HEK293 (cell line): ENCODE measurements around the gene CEP70.

Experiments used
- CTCF ChIP-seq: fragments of 450-650 bp; formaldehyde crosslinking; IDR thresholded peaks from 2 replicates; pipeline ENCODE4 v1.5.1; 2016; ENCODE audit warnings: missing biosample characterization, missing genetic modification characterization
- HOXD13 ChIP-seq: sonication (generic); formaldehyde crosslinking; IDR thresholded peaks from 2 replicates; pipeline ENCODE4 v1.8.0; 2022; ENCODE audit warnings: missing genetic modification reagents, borderline replicate concordance
- TCF7L2 ChIP-seq: IDR thresholded peaks from 2 replicates; pipeline ENCODE4 v1.6.1; 2011; ENCODE audit warnings: low read depth, mild to moderate bottlenecking, inconsistent platforms, low read length, moderate library complexity, borderline replicate concordance
- ZBTB10 ChIP-seq: fragments of 450-650 bp; formaldehyde crosslinking; IDR thresholded peaks from 2 replicates; pipeline ENCODE4 v1.5.1; 2016; ENCODE audit warnings: missing biosample characterization, missing genetic modification characterization
- ZFP3 ChIP-seq: fragments of 450-650 bp; formaldehyde crosslinking; IDR thresholded peaks from 2 replicates; pipeline ENCODE4 v1.5.1; 2016; ENCODE audit warnings: low read depth, missing biosample characterization, missing genetic modification characterization
- ZNF146 ChIP-seq: fragments of 450-650 bp; formaldehyde crosslinking; IDR thresholded peaks from 2 replicates; pipeline ENCODE4 v1.5.1; 2016; ENCODE audit warnings: missing biosample characterization, missing genetic modification characterization
- ZNF174 ChIP-seq: fragments of 450-650 bp; formaldehyde crosslinking; IDR thresholded peaks from 2 replicates; pipeline ENCODE4 v1.5.0; 2017; ENCODE audit warnings: missing biosample characterization, mild to moderate bottlenecking, missing genetic modification characterization
- ZNF274 ChIP-seq, 2 experiments: fragments of 200-500 bp in 1 of 2; fragments of 450-650 bp in 1 of 2; sonication (Bioruptor generic) in 1 of 2; formaldehyde crosslinking in 1 of 2; IDR thresholded peaks; 2 replicates each; pipeline versions ENCODE4 v1.5.1 to v1.6.1; 2014 to 2016; ENCODE audit warnings: borderline replicate concordance in 1 of 2, inconsistent platforms in 1 of 2, low read length in 1 of 2, missing biosample characterization in 1 of 2, missing genetic modification characterization in 1 of 2
- ZNF426 ChIP-seq: fragments of 450-650 bp; formaldehyde crosslinking; IDR thresholded peaks from 2 replicates; pipeline ENCODE4 v1.5.1; 2017; ENCODE audit warnings: missing biosample characterization, missing genetic modification characterization, mild to moderate bottlenecking, inconsistent platforms, moderate library complexity
- ZNF433 ChIP-seq: fragments of 450-650 bp; formaldehyde crosslinking; IDR thresholded peaks from 2 replicates; pipeline ENCODE4 v1.5.1; 2016; ENCODE audit warnings: missing biosample characterization, missing genetic modification characterization, low read depth
- ZNF518A ChIP-seq: fragments of 450-650 bp; formaldehyde crosslinking; conservative IDR thresholded peaks from 2 replicates; pipeline ENCODE4 v1.5.1; 2016; ENCODE audit warnings: low read depth, missing biosample characterization, missing genetic modification characterization
- ZNF624 ChIP-seq: fragments of 450-650 bp; formaldehyde crosslinking; IDR thresholded peaks from 2 replicates; pipeline ENCODE4 v1.5.1; 2017; ENCODE audit warnings: missing biosample characterization, missing genetic modification characterization
- ZNF658 ChIP-seq: fragments of 450-650 bp; formaldehyde crosslinking; IDR thresholded peaks from 2 replicates; pipeline ENCODE4; 2016; ENCODE audit warnings: missing biosample characterization, missing genetic modification characterization
- ZNF76 ChIP-seq: fragments of 450-650 bp; formaldehyde crosslinking; IDR thresholded peaks from 2 replicates; pipeline ENCODE4; 2016; ENCODE audit warnings: low read depth, missing biosample characterization, missing genetic modification characterization, borderline replicate concordance

GRCh38 chr3:138591392-138591791, 2.7 kb downstream of the CEP70 start:
- no peak for TF ChIP-seq CTCF (tag by site-specific recombination)
- TF ChIP-seq ZFP3 (tag by site-specific recombination), result no peak
- TF ChIP-seq ZNF658 (tag by site-specific recombination), result no peak
- no peak for TF ChIP-seq ZNF624 (tag by site-specific recombination)
- no peak for TF ChIP-seq ZNF426 (tag by site-specific recombination)
- no peak for TF ChIP-seq TCF7L2
- no peak for TF ChIP-seq ZNF274 (IDR thresholded peaks at IDR 0.05; ENCODE audit: low read length)
- TF ChIP-seq ZNF274 (tag by site-specific recombination; IDR thresholded peaks at IDR 0.05; ENCODE audit: borderline replicate concordance), result no peak
- TF ChIP-seq HOXD13 (CRISPR knock-in tag), result no peak
- no peak for TF ChIP-seq ZBTB10
- no peak for TF ChIP-seq ZNF174 (tag by site-specific recombination)
- TF ChIP-seq ZNF146, result no peak
- TF ChIP-seq ZNF518A, result no peak
- no peak for TF ChIP-seq ZNF433 (tag by site-specific recombination)
- no peak for TF ChIP-seq ZNF76 (tag by site-specific recombination)
